ENCODE data around the gene TBCD. TPM values are rescaled to one million over a fixed set of nuclear protein-coding genes. Genes with fewer than 3 reads are reported as not detected.
"Not testable (repeated sequence)": the region's sequence is repeated elsewhere in the genome, so short reads cannot be mapped to it uniquely, and the experiment has no call there.

Gene TBCD
- total RNA-seq, 1 experiment from 2014 or later: 181 TPM

- no peaks in the 10 kb centered on the region for H3K36me3 ChIP-seq
- DNase-seq: no peak
- H3K27me3 ChIP-seq: peaks cover 5% of the 10 kb centered on the region; the same call in 1 of the 2 replicates
- H3K27ac ChIP-seq: no peak overlapping the region
- no peaks in the 10 kb centered on the region for H3K4me1 ChIP-seq
- no peaks in the 10 kb centered on the region for H3K9me3 ChIP-seq (replicated peaks)
- H3K4me3 ChIP-seq: no peak overlapping the region
These were observed 213.0 kb downstream of the TBCD start for GRCh38 chr17:82964851-82965341.

- Histone ChIP-seq H3K27ac (no peak overlapping the region), H3K4me1 (no peaks in the 10 kb centered on the region), H3K9me3 (replicated peaks) (no peaks in the 10 kb centered on the region), H3K4me3 (no peak overlapping the region), H3K27me3 (peaks cover 5% of the 10 kb centered on the region; the same call in 1 of the 2 replicates), H3K36me3 (no peaks in the 10 kb centered on the region)
- DNase-seq: peak in 1 of 2 experiments; percentile 4
These were observed 213.5 kb downstream of the TBCD start for GRCh38 chr17:82965371-82965770.

- H3K27me3 ChIP-seq: peaks cover 5% of the 10 kb centered on the region; the same call in 1 of the 2 replicates
- no peak overlapping the region for H3K27ac ChIP-seq
- no peaks in the 10 kb centered on the region for H3K9me3 ChIP-seq (replicated peaks)
- no peak for DNase-seq
- H3K36me3 ChIP-seq: no peaks in the 10 kb centered on the region
- H3K4me1 ChIP-seq: no peaks in the 10 kb centered on the region
- H3K4me3 ChIP-seq: no peak overlapping the region
These were observed 214.6 kb downstream of the TBCD start for GRCh38 chr17:82966415-82966814.

- Histone ChIP-seq H3K27ac (no peak overlapping the region), H3K9me3 (replicated peaks) (no peaks in the 10 kb centered on the region)
- no peak for DNase-seq
These were observed 215.6 kb downstream of the TBCD start for GRCh38 chr17:82967268-82968032.

DNA sequence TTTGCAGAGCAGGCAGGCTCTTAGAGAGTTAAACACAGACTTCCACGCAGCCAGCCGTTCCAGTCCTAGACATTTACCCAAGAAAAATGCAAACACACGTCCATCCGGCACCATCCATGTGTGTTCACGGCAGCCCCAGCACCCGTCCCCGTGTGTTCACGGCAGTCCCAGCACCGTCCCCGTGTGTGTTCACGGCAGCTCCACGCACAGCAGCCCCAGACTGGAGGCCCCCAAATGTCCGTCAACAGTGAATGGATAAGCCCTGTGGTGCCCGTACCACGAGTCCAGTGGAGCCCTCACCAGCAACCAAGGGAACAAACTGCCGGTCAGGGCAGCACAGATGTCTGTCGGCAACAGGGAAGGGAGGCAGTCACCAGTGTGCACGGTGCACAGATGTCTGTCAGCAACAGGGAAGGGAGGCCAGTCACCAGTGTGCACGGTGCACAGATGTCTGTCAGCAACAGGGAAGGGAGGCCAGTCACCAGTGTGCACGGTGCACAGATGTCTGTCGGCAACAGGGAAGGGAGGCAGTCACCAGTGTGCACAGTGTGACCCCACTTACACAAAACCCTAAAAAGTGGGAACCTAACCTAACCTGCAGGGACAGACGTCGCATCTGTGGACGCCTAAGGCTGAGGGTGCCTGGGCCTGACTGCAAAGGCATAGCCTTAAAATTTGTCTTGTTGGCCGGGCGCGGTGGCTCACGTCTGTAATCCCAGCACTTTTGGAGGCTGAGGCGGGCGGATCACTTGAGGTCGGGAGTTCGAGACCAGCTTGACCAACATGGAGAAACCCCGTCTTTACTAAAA is 216.4 kb downstream of the TBCD start:
- DNase-seq; H3K4me3 ChIP-seq; H3K36me3 ChIP-seq; H3K9me3 ChIP-seq (replicated peaks); H3K4me1 ChIP-seq; H3K27me3 ChIP-seq; H3K27ac ChIP-seq: not testable (repeated sequence)

More at GRCh38 chr17:82967268-82968032, 215.6 kb downstream of the TBCD start:
- Histone ChIP-seq H3K4me1 (no peaks in the 10 kb centered on the region), H3K36me3 (no peaks in the 10 kb centered on the region), H3K27me3 (peaks cover 5% of the 10 kb centered on the region; the same call in 1 of the 2 replicates), H3K4me3 (no peak overlapping the region)

- Histone ChIP-seq H3K36me3 (no peaks in the 10 kb centered on the region), H3K4me3 (no peak overlapping the region), H3K9me3 (replicated peaks) (no peaks in the 10 kb centered on the region), H3K27ac (no peak overlapping the region), H3K27me3 (peaks cover 5% of the 10 kb centered on the region; the same call in 1 of the 2 replicates), H3K4me1 (peaks cover 7% of the 10 kb centered on the region)
- no peak for DNase-seq
These were observed 218.2 kb downstream of the TBCD start for GRCh38 chr17:82970067-82970466.

GRCh38 chr17:82970818-82971590 is 219.1 kb downstream of the TBCD start:
- H3K9me3 ChIP-seq (replicated peaks): no peaks in the 10 kb centered on the region
- no peak overlapping the region for H3K27ac ChIP-seq
- no peak for DNase-seq
- H3K4me1 ChIP-seq: peaks cover 7% of the 10 kb centered on the region
- H3K36me3 ChIP-seq: no peaks in the 10 kb centered on the region
- H3K27me3 ChIP-seq: peaks cover 5% of the 10 kb centered on the region; the same call in 1 of the 2 replicates
- H3K4me3 ChIP-seq: no peak overlapping the region

GRCh38 chr17:82972836-82973372 is 221.0 kb downstream of the TBCD start:
- Histone ChIP-seq H3K27me3 (no peaks in the 10 kb centered on the region), H3K9me3 (replicated peaks) (no peaks in the 10 kb centered on the region), H3K27ac (no peak overlapping the region), H3K4me3 (no peak overlapping the region), H3K36me3 (no peaks in the 10 kb centered on the region), H3K4me1 (peaks cover 7% of the 10 kb centered on the region)
- DNase-seq: no peak

DNA sequence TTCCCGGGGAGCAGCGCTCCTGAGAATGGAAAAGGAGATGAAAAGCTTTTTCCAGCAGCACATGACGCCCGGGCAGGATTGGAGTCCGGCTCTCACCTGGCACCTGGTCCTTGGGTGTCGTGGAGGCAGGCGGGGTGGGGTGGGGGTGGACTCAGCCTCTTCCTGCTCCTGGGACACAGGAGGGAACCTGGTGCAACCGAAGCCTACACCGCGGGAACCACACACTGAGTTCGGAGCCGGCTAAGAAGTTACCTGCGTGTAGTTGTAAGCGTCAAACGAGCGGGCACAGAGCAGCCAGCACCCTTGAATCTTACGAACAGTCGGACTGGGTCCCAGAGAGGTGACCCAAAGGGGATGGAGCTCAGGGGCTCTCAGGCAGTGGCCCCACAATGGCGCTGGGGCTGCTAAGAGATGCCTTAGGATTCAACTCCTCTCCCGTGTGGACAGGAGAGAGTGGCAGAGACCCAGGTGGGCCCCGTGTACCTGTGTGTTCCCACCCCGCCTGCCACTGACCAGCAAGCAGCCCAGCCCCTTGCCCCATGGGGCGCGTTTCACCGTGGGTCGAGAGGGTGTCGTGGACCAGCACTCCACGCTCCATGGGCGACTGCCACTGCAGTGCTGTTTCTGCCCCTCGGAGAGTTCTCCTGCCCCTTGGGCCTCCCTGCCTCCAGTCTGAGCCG is 221.7 kb downstream of the TBCD start:
- Histone ChIP-seq H3K27ac (peak overlapping the region; percentile 24), H3K4me1 (peaks cover 7% of the 10 kb centered on the region), H3K27me3 (no peaks in the 10 kb centered on the region), H3K9me3 (replicated peaks) (no peaks in the 10 kb centered on the region), H3K4me3 (peak overlapping the region; percentile 3; the same call in 1 of the 2 replicates), H3K36me3 (no peaks in the 10 kb centered on the region)
- DNase-seq: no peak

DNA sequence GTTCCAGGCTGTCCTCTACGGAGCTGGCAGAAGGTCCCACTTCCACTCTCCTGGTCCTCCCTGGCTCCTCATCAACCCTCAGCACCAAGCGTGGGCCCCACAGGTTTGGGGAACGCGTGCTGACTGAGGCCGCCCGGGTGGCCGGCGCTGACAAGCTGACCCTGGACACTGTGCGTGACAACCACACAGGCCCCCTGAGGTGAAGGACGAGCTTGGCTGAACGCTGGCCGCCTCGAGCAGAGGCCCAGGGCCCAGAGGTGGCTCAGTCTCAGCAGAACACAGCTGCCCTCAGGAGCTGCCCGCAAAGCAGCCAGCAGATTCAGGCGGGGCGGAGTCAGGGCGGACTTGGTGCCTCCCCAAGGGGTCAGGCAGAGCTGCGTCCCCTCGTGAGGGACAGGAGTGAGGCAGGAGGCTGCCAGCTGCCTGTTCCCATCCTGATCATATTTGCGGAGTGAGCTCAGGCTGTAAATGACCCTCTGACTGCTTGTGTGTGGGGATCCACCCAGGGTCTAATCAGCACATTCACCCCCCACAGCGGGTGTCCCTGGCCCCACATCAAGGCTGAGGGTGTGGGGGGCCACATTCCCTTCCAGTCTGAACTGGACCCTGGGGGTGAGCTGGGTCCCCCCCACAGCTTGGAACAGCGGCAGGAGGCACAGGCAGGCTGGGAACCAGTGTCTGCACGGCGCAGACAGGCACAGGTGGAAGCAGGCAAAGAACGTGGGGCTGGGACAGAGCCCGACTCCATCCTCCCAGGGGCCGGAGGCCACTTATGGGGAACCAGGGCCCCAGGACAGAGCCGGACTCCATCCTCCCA is 222.5 kb downstream of the TBCD start:
- no peaks in the 10 kb centered on the region for H3K9me3 ChIP-seq (replicated peaks)
- H3K36me3 ChIP-seq: no peaks in the 10 kb centered on the region
- H3K27me3 ChIP-seq: no peaks in the 10 kb centered on the region
- peak; percentile 92 to 95 for DNase-seq
- H3K4me1 ChIP-seq: peaks cover 7% of the 10 kb centered on the region
- peak overlapping the region; percentile 24 for H3K27ac ChIP-seq
- H3K4me3 ChIP-seq: peak overlapping the region; percentile 3; the same call in 1 of the 2 replicates

DNA sequence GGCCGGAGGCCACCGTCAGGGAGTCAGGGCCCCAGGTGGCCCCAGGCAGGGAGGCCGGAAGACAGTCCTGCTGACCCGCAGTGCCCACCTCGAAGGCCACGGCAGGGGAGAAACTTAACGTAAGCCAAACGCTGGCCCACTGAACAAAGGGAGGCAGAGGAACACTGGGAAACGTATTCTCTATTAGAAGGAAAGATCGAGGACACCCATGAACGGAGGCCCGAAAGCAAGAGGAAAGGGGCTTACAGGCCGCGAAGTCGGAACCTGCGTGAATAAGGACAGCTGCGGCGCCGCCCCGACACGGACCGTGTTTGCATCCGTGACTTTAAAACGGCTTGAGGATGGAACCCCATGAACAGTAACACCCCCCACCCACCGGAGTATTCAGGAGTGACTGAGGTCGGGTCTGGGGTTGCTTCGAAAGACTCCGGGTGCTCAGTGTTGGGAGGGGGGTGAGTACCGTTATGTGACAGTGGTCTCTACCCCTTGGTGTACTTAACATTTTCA is 225.2 kb downstream of the TBCD start:
- no peak for DNase-seq
- Histone ChIP-seq H3K27ac (no peak overlapping the region), H3K4me3 (no peak overlapping the region), H3K4me1 (peaks cover 7% of the 10 kb centered on the region), H3K27me3 (no peaks in the 10 kb centered on the region), H3K9me3 (replicated peaks) (no peaks in the 10 kb centered on the region), H3K36me3 (no peaks in the 10 kb centered on the region)

DNA sequence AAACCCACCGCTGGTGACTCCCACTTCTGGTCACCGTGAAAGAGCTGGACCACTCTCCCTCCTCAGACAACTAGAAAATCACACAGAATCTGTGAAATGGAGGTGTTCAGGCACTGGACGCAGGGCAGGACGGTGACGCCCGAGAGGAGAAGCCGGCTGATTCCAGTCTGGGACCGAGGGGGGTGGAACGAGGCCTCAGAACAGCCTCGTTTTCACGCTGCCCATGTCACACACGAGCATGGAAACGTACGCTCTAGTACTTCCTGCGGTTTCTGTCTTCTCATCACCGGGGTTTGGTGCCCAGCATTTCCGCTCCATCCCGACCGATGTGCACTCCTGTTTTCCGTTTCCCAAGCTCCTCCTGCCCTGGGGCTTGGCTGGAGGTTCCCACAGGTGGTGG is 225.7 kb downstream of the TBCD start:
- Histone ChIP-seq H3K27me3 (no peaks in the 10 kb centered on the region), H3K4me1 (peaks cover 7% of the 10 kb centered on the region), H3K36me3 (no peaks in the 10 kb centered on the region), H3K27ac (no peak overlapping the region), H3K4me3 (no peak overlapping the region), H3K9me3 (replicated peaks) (no peaks in the 10 kb centered on the region)
- no peak for DNase-seq

GRCh38 chr17:82978765-82979349 is 227.0 kb downstream of the TBCD start:
- H3K9me3 ChIP-seq (replicated peaks): no peaks in the 10 kb centered on the region

More at GRCh38 chr17:82978765-82979349, 227.0 kb downstream of the TBCD start:
- Histone ChIP-seq H3K27ac (no peak overlapping the region), H3K27me3 (no peaks in the 10 kb centered on the region), H3K36me3 (no peaks in the 10 kb centered on the region), H3K4me3 (no peak overlapping the region), H3K4me1 (peaks cover 6% of the 10 kb centered on the region)
- no peak for DNase-seq

All from SJCRH30 (cell line).